Right cardiac atrium (tissue), 5 donors: Measurements from ENCODE around the gene TAB2. TPM values are rescaled to one million over a fixed set of nuclear protein-coding genes. Genes with fewer than 3 reads are reported as not detected.

Source experiments
- ATAC-seq, 2 donors: fragments of 200-7000 bp; cut with Tn5 transposase; one replicate each; pipeline versions ENCODE4 v1.8.0 to v1.9.1; 2020; ENCODE audit warnings: moderate library complexity in 2 of 2, mild to moderate bottlenecking in 1 of 2
- DNase-seq, 3 donors: peaks; one replicate each; pipeline ENCODE4 v3.0.0-alpha.2; 2020
- H3K27ac ChIP-seq: one replicate; pipeline ENCODE4 v1.5.1; 2013; ENCODE audit warnings: mild to moderate bottlenecking, low read length, control low read depth, moderate library complexity
- H3K27me3 ChIP-seq: one replicate; pipeline ENCODE4 v1.6.1; 2013; ENCODE audit not compliant: control insufficient read depth, insufficient read depth
- H3K4me1 ChIP-seq: one replicate; pipeline ENCODE4 v1.6.1; 2013; ENCODE audit warnings: low read length; ENCODE audit not compliant: control insufficient read depth, insufficient read depth
- H3K4me3 ChIP-seq: one replicate; pipeline ENCODE4 v1.5.1; 2013; ENCODE audit warnings: low read length, control low read depth
- H3K9me3 ChIP-seq: one replicate; pipeline ENCODE4 v1.6.1; 2013; ENCODE audit warnings: low read length; ENCODE audit not compliant: control insufficient read depth
- WGBS: extraction: QIAGEN DNeasy Blood & Tissue Kit; methylation state at CpG from one replicate; pipeline ENCODE4 v1.1.7; 2013; 5-methylcytosine and 5-hydroxymethylcytosine counted together
- intact Hi-C, 4 donors: fragments of 100-400 bp; cut with DNase I; formaldehyde crosslinking; loops; one replicate each; pipeline versions ENCODE4 v1.11.0 to v1.14.0; 2022 to 2023
- polyA plus RNA-seq: library from polyadenylated mRNA; stranded (reverse); fragments of 200-250 nt; gene quantifications from one replicate; pipeline ENCODE4 v1.2.3, GENCODE V29; 2013
- total RNA-seq, 4 donors: library from RNA; stranded (reverse); fragmentation: NEBNext Ultra II Directional; extraction: Animal tissue kit (Norgen Biotek cat#: 25700); gene quantifications; one replicate each; pipeline ENCODE4 v1.2.1, GENCODE V29; 2021
- donor health status: healthy with polysubstance abuse.
- donor health status: DM: no; HTN: yes; CAD: no.
- donor health status: DM: no; HTN: no; CAD: no.
- donor health status: DM: no; HTN: yes; CAD: no; lungs with severe emphysema.
- donor health status: DM: yes; HTN: yes; CAD: no.

The TAB2 gene
- total and polyA plus RNA-seq, 5 donors: 27.8 to 73.9 (median 65.6) TPM

DNA sequence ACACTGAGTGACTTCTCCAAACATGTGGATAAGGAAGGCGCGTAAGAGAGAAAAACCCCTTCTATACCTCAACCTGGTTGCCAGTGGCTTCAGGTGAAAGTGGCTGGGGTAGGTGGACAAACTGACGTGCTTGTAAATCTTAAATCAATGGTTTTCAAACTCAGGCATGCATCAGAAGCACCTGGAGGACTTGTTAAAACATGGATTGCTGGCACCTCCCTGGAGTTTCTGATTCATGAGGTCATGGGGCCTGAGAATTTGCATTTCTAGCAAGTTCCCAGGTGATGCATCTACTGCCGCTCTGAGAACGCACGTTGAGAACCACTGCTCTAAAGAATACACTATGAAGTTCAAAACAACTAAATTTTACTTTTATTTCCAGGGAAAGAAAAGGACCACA lies 31.9 kb upstream of the TAB2 start:
- Histone ChIP-seq H3K27ac (no peak overlapping the region), H3K4me3 (no peak overlapping the region), H3K9me3 (no peaks in the 10 kb centered on the region), H3K27me3 (no peaks in the 10 kb centered on the region), H3K4me1 (no peaks in the 10 kb centered on the region)
- intact Hi-C loops: no loop called here
- DNase-seq: no peak
- 71% methylated on average over 6 of the region's 6 CpGs for WGBS
- ATAC-seq: no peak

DNA sequence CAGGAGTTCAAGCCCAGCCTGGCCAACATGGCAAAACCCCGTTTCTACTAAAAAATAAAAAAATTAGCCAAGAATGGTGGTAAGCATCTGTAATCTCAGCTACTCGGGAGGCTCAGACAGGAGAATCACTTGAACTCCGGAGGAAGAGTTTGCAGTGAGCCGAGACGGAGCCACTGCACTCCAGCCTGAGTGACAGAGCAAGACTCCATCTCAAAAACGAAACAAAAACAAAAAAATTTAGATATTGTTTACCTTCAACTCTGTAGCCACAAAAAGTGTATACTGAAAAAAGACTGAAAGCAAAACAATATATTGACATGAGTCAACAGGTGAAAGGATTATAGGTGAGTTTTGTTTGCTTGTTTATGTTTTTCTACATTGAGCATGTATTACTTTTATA lies 30.6 kb upstream of the TAB2 start:
- WGBS: 79% methylated on average over 6 of the region's 6 CpGs
- ATAC-seq (no peak), DNase-seq (no peak)

DNA sequence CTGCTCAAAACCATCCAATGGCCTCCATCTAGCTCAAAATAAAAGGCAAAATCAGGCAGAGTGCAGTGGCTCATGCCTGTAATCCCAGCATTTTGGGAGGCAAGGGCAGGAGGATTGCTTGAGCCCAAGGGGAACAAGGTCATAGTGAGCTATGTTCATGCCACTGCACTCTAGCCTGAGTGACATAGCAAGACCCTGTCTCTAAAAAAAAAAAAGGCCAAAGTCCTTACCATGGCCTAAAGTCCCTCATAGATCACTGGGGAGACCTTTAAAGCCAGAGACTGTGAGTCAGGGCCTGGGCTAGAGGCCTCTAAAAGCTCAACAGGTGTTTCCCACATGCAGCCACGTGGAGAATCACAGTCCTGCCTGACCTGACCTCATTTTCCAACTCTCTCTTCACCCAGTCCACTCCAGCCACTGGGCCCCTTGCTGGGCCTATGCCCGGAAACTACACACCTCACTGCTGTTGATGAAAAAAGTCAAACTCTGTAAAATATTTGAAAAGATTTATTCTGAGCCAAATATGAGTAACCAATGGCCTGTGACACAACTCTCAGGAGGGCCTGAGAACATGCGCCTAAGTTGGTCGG lies 28.2 kb upstream of the TAB2 start:
- Histone ChIP-seq H3K27me3 (no peaks in the 10 kb centered on the region), H3K4me3 (no peak overlapping the region), H3K27ac (no peak overlapping the region), H3K4me1 (no peaks in the 10 kb centered on the region), H3K9me3 (no peaks in the 10 kb centered on the region)
- no peak for ATAC-seq
- 86% methylated on average over 4 of the region's 4 CpGs for WGBS
- DNase-seq: no peak
- intact Hi-C loops: no loop called here

More for the DNA sequence above, 30.6 kb upstream of the TAB2 start:
- no peak overlapping the region for H3K27ac ChIP-seq
- no peaks in the 10 kb centered on the region for H3K27me3 ChIP-seq
- intact Hi-C loops: no loop called here
- no peaks in the 10 kb centered on the region for H3K9me3 ChIP-seq
- H3K4me1 ChIP-seq: no peaks in the 10 kb centered on the region
- no peak overlapping the region for H3K4me3 ChIP-seq

DNA sequence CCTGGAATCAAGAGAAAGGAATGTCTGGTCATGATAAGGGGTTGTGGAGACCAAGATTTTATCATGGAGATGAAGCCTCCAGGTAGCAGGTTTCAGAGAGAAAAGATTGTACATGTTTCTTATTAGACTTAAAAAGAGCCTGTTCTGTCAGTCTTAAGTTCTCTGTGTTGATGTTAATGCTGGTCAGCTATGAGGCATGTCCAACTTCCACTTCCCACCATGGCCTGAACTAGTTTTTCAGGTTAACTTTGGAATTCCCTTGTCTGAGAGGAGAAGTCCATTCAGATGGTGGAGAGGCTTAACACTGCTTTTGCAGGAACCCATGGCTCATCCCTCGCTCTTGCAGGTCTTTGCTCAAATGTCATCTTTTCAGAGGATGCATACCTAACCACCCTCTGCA lies 27.5 kb upstream of the TAB2 start:
- Histone ChIP-seq H3K9me3 (no peaks in the 10 kb centered on the region), H3K4me3 (no peak overlapping the region), H3K27me3 (no peaks in the 10 kb centered on the region), H3K27ac (no peak overlapping the region), H3K4me1 (no peaks in the 10 kb centered on the region)
- no peak for DNase-seq
- no peak for ATAC-seq
- intact Hi-C loops: no loop called here
- 98% methylated on average over 1 of the region's 1 CpG for WGBS

DNA sequence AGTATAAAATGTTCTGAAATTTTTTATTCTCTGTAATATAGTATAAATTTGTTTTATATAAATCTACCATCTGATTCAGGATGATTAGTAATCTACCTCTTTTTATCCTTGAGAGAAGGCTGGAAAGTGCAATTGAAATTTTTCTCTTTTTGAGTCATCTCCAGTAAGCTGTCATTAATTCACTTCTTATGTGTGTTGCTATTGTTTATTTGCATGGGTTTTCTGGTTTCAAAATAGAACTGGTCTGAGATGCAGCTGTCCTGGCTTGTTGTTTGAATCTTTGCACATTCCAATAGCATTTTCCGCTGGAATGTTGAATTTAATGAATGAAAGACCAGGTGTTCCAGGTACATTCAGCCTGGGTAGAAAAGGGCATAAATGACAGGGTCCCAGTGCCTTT lies 24.3 kb upstream of the TAB2 start:
- DNase-seq (no peak), ATAC-seq (no peak)
- intact Hi-C loops: no loop called here
- H3K4me1 ChIP-seq: no peaks in the 10 kb centered on the region
- 96% methylated on average over 1 of the region's 1 CpG for whole genome bisulfite sequencing
- H3K27me3 ChIP-seq: no peaks in the 10 kb centered on the region
- H3K27ac ChIP-seq: no peak overlapping the region
- no peak overlapping the region for H3K4me3 ChIP-seq
- H3K9me3 ChIP-seq: no peaks in the 10 kb centered on the region

DNA sequence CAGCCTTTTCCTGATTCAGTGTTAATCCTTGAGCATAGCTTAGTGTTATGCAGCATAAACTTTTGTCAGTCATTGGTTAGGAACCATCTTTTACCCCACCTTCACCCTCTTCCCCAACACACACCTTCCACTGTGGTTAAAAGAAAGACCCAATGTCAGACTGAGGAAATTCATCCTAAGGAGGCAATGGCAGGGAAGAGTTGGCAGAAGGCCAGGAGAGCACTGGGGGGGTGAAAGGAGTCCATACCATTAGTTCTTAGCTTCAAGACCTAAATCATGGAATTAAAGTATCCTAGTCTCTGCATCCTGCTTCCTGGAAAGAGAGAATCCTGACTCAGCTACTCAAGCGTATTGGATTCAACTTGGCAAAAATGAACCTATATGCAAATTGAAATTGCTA lies 16.9 kb upstream of the TAB2 start:
- H3K4me3 ChIP-seq: no peak overlapping the region
- H3K27me3 ChIP-seq: no peaks in the 10 kb centered on the region
- no peaks in the 10 kb centered on the region for H3K9me3 ChIP-seq
- no peak overlapping the region for H3K27ac ChIP-seq
- ATAC-seq (no peak), DNase-seq (no peak)
- intact Hi-C loops: no loop called here
- WGBS: 98% methylated on average over 1 of the region's 1 CpG
- H3K4me1 ChIP-seq: no peaks in the 10 kb centered on the region

DNA sequence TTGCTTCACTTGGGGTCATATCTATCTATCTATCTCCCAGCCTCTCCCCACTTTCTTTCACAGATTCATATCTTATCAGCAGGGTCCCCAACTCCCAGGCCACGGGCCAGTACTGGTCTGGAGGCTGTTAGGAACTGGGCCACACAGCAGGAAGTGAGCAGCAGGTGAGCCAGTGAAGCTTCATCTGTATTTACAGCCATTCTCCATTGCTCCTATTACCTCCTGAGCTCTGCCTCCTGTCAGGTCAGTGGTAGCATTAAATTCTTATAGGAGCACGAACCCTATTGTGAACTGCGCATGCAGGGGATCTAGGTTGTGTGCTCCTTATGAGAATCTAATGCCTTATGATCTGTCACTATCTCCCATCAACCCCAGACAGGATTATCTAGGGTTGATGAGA lies 14.8 kb upstream of the TAB2 start:
- Histone ChIP-seq H3K27ac (no peak overlapping the region), H3K9me3 (no peaks in the 10 kb centered on the region), H3K4me1 (no peaks in the 10 kb centered on the region), H3K27me3 (no peaks in the 10 kb centered on the region), H3K4me3 (no peak overlapping the region)
- ATAC-seq (no peak), DNase-seq (no peak)
- WGBS: 91% methylated on average over 3 of the region's 3 CpGs
- intact Hi-C loops: no loop called here

DNA sequence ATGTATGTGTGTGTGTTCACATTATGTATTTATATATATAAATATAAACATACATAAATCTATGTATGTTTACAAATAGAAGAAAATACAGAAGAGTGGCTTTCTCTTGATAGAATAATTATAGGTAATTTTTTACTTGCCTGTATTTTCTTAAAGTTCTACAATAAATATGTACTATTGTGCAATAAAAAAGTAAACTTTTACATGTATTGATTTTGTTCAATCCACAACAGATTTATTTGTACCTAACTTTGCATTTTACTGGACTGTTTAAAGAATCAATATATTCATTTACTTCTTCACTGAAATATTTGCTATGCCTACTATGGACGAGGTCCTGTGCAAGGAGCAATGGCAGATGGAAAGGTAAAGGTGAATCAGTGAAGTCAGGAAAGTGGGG lies 14.0 kb upstream of the TAB2 start:
- Histone ChIP-seq H3K9me3 (no peaks in the 10 kb centered on the region), H3K4me3 (no peak overlapping the region), H3K27ac (no peak overlapping the region), H3K27me3 (no peaks in the 10 kb centered on the region), H3K4me1 (no peaks in the 10 kb centered on the region)
- no peak for DNase-seq
- intact Hi-C loops: no loop called here
- 89% methylated on average over 1 of the region's 1 CpG for WGBS
- no peak for ATAC-seq

DNA sequence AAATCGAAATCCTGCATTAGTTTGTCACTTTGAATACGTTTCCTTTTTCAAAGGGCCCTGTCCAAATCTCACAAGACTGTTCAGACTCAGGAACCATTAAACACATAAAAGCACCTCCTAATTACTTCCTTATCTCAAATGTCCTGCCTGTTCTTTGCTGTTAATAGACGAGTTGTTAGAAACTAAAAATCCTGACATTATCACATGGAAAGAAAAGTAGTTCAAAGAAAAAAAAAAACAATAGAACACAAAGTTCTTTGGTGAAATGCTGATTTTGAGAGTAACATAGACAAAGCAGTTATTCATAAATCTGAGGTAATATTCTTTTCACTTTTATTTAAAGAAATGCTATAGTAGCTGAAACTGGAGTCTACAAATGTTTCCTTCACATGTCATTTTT lies 12.1 kb upstream of the TAB2 start:
- intact Hi-C loops: no loop called here
- no peaks in the 10 kb centered on the region for H3K27me3 ChIP-seq
- 23% methylated on average over 3 of the region's 3 CpGs for WGBS
- H3K27ac ChIP-seq: no peak overlapping the region
- no peak for ATAC-seq
- DNase-seq: no peak
- no peaks in the 10 kb centered on the region for H3K9me3 ChIP-seq
- no peaks in the 10 kb centered on the region for H3K4me1 ChIP-seq
- no peak overlapping the region for H3K4me3 ChIP-seq

DNA sequence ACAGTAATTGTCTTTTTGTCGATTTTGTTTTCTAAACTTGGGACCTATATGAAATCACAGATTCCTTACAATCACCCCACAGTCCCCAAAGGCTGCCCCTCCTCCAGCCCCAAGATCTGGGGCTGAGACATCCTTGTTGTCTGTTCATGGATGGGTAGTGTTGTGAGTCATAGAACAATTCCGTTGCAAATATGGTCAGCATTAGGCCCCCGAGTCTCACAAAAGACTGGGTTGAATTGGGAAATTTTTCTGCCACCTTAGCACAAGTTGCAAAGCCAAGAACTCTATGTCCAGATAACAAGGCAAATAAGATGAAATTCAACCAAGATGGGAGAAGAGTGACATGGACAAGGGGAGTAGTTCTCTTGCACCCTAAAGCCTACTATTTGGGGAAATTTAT lies 10.5 kb upstream of the TAB2 start:
- H3K4me3 ChIP-seq: no peak overlapping the region
- no peak for ATAC-seq
- intact Hi-C loops: no loop called here
- H3K4me1 ChIP-seq: no peaks in the 10 kb centered on the region
- 77% methylated on average over 3 of the region's 3 CpGs for WGBS
- DNase-seq: no peak
- H3K9me3 ChIP-seq: no peaks in the 10 kb centered on the region
- no peaks in the 10 kb centered on the region for H3K27me3 ChIP-seq
- H3K27ac ChIP-seq: no peak overlapping the region

DNA sequence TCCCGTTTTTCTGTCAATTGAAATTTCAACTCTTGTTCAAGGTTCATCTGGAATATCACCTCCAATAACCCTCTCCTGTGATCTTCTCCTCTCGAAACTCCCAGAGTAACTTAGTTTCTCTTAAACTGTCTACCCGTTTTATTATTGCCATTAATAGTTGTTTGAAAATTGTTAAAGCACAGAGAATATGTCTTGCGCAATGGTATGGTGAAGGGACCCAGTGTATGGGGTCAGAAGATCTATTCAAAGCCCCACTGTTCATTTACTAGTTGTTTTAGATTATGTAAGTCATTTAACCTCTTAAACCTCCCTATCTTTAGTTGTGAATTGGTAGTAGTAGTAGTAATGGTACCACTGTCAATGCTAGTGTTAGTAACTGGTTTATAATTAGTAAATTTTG lies 6.2 kb upstream of the TAB2 start:
- H3K4me3 ChIP-seq: no peak overlapping the region
- 66% methylated on average over 4 of the region's 4 CpGs for WGBS
- no peaks in the 10 kb centered on the region for H3K9me3 ChIP-seq
- DNase-seq (no peak), ATAC-seq (no peak)
- no peak overlapping the region for H3K27ac ChIP-seq
- intact Hi-C loops: loop anchor here in 1 of 4 donors (10.0 kb wide), 1 partner anchor 226 kb away; no protein-coding TSS in a partner anchor
- no peaks in the 10 kb centered on the region for H3K4me1 ChIP-seq
- H3K27me3 ChIP-seq: no peaks in the 10 kb centered on the region

DNA sequence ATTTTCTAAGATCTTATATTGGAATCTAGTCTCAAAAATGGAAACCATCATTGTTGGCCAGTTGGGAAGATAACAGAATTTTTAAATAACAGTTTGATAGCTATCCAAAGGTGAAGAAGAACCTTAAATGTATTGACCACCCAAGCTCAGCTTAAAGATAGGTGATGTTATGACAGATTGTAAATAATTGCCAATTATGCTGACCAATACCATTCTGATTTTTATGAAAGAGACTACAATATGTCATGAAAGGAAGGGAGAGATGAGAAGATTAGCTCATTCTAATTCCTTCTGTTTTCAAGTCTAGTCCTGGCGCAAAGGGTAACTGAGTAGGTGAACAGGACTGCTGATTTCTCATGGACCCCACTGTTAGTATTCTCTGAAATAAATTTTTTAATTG lies 5.7 kb upstream of the TAB2 start:
- no peak overlapping the region for H3K4me3 ChIP-seq
- no peak overlapping the region for H3K27ac ChIP-seq
- ATAC-seq (no peak), DNase-seq (no peak)
- 98% methylated on average over 1 of the region's 1 CpG for WGBS
- intact Hi-C loops: loop anchor here in 1 of 4 donors (10.0 kb wide), 1 partner anchor 227 kb away; no protein-coding TSS in a partner anchor
- H3K27me3 ChIP-seq: no peaks in the 10 kb centered on the region
- H3K9me3 ChIP-seq: no peaks in the 10 kb centered on the region
- no peaks in the 10 kb centered on the region for H3K4me1 ChIP-seq
